GM21737 (cell line): ENCODE data around the gene RUNX1.
"Not testable (repeated sequence)": the region's sequence is repeated elsewhere in the genome, so short reads cannot be mapped to it uniquely, and the experiment has no call there.

ENCODE experiments used
- ATAC-seq: cut with Tn5 transposase; IDR thresholded peaks from one replicate; pipeline ENCODE4 v1.9.1; 2021; ENCODE audit warnings: mild to moderate bottlenecking, moderate library complexity; ENCODE audit not compliant: unreplicated experiment

The RUNX1 gene

GRCh38 chr21:34951868-34952267, 97.2 kb downstream of the RUNX1 start:
- not testable (repeated sequence) for ATAC-seq

GRCh38 chr21:34950980-34951379, 98.1 kb downstream of the RUNX1 start:
- ATAC-seq: no peak

- ATAC-seq: no peak
Observed at GRCh38 chr21:34949499-34949898, 99.6 kb downstream of the RUNX1 start.

DNA sequence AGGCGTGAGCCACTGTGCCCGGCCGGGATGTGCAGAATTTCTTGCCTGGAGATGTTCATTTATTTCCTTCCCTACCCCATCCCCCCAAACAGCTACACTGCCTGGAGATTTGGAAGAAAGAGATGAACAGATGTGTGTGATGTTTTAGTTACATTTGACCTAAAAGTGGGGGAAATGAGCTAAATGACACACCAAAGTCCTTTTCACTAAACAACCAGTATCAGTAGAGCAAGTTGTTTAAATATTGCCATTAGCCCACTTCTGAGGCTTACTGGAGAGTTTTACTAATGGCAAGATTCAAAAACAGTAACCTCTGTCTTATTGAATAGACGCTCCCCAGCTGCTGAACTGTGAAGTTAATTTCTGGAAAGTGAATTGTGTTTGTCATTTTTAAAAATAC, 100.1 kb downstream of the RUNX1 start:
- ATAC-seq: no peak

DNA sequence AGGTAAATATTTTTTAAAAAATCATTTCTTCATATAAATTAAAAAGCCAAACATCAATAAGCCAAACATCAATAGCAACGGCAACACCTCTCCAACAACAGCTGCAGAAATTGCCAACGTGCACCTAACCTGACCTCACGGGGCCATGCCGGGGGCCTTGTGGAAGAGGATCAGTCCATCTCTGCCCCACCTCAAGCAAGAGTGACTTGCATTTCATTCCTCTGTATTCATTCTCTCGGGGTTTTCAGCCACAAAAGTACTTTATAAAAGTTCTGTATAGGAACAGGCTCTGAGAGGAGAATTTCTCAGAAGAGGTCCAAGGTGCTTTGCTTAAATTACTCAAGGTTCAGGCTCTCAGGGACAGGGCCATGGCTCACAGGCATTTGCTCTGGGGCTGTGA, 100.9 kb downstream of the RUNX1 start:
- no peak for ATAC-seq

DNA sequence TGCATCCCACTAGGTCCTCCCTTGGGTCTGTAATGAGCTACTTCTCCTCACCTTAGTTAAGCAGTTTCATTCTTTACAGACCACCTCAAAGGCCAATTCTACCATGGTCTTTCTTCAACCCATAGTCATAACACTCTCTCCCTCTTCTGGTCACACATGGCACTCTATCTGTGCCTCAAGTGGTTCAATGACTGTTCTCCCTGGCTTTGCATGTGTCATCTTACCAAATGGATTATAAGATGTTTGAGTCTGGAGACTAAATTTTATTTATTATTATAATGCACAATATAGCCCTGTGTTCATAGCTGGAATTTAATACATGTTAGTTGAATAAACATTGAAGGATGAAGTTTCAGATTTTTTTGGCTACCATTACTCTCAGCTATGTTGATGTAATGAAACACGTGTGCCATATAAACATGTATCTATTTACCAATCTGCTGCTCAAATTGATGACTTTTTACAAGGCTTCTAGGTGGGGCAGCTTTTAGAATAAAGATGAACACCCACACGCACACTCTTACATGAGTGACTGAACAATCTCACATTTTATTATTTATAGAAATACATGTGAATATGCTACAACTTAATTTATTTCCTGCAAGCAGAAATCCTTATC, 102.1 kb downstream of the RUNX1 start:
- no peak for ATAC-seq

DNA sequence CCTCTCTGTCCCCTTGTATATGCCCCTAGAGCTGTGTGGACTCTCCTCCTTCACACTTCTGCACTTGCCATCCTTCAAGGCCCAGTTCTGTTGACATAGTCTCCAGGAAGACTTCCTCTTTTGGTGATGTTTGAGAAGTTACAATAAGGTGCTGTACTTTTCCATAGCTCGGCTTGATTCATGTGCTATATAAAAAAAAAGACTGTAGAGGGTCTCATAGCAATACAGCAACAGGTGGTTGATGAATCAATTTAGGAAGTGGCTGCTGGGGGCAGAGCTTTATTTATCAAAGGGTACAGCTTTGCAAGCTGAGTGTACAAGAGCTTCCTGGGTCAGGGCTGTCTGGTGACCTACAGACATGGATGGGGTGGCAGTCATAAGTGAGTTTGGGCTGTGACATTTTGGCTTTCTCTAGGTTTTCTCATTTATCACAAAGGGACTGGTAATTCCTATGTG, 102.7 kb downstream of the RUNX1 start:
- ATAC-seq: no peak

- no peak for ATAC-seq
Observed at GRCh38 chr21:34945288-34945687, 103.8 kb downstream of the RUNX1 start.

GRCh38 chr21:34944015-34944755, 104.9 kb downstream of the RUNX1 start:
- ATAC-seq: no peak

DNA sequence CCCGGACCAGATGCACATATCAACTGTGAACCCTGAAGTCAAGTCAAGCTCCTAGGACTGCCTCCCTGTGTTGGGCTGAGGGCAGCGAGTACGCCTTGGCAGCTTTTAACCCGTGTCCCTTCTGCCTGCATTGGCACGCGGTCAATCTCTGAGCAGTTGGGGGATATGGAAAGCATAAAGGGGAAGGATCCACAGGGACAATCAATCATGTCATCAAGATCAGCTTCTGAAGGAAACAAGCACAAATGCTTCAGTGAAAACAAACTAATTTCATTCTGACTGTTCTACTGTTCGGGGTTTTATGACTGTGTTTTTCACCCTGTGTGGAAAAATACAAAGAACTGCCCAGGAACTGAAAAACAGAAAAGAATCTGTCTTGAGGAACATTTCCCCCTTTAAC, 106.2 kb downstream of the RUNX1 start:
- no peak for ATAC-seq

DNA sequence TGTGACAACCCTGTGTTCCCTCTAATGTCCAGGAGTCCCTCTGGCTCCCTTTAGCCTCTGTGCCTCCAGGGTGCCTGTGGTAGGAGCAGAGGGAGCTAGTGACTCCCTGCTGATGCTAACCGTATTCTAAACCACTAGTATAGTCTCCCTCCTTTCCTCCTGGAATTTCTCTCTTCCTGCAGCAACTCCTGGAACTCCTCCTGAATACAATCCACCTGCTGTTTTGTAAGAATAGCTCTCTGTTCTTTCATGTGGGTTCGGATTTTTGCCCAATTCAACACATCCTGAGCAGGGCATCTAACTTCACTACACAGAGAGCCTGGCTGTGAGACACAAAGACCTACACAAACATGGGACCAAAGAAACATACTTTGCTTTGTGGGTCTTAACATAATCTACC, 107.9 kb downstream of the RUNX1 start:
- no peak for ATAC-seq

DNA sequence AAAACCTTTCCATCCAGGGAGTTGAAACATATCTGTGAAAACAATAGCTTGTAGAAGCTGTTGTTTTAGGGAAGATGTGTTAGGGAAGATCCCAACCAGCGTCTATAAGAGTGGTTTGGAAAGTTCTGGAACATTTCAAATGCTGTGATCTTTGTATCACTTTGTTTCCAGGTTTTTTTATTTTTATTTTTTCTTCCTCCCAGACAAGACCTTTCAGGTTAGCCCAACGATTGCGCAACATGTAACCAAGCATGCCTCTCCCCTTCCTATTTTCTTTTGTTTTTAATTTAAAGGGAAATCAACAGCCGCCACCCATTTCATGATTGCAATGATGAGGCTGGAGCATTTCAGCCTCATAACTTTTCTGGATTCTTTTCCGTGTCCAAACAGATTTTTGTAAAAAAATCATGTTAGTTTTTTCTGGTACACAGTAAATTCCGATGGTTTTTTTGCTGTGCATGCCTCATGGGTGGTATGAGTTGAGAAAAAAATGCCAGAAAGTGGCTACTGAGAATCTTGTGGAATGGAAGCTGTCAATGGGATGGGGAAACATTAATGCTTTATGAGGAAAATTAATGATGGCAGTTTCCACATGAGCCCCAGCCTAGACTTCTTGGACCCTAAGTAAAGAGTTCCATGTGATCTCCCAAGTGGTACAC, 109.3 kb downstream of the RUNX1 start:
- ATAC-seq: no peak

DNA sequence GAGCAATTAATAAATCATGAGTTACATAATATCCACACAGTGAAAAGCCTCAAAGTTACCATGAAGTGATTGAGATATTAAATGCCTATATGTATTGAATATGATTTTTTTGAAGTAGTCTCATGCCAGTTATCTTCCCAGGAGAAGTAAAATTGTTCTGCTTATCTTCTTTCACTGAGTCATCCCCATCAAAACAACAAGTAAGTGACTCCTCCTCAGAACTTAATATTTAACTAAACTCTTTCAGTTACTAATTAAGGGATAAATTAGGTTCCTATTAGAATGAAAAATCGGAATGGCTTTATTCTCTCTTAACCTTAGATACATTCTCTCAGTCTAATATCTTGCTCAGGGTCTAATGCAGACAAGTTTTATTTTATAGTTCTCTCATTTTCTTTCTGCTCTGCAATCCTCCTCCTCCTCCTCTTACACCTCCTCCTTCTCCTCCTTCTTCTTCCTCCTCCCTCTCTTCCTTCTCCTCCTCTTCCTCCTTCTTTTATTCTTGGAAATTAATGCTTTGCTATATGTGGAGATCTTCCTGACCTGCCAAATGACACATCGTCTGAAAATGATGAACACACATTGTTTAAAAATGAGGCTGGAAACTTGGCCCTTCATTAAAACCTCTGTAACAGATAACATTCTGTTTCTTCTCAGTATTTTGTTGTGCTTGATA, 110.9 kb downstream of the RUNX1 start:
- no peak for ATAC-seq

- ATAC-seq: no peak
Observed at GRCh38 chr21:34936883-34937563, 112.1 kb downstream of the RUNX1 start.

DNA sequence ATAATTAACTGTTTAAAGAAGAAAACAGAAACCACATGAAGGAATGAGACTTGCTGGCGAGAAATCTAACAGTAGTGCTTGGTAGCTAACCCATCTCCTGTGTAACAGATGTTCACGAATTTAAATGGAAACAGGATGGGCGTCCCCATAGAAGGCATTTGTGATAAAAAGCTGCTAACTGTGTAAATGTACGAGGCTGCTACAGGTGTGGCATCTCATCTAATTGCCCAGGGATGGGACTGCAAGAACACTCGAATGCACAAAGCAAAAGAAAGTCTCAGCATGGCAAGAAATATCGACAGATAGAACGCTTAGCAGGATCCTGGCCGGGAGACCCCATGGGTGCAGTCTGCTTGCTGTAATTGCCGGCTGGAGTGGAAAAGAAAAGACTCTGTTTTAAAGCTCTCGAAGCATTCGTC, 112.7 kb downstream of the RUNX1 start:
- no peak for ATAC-seq

DNA sequence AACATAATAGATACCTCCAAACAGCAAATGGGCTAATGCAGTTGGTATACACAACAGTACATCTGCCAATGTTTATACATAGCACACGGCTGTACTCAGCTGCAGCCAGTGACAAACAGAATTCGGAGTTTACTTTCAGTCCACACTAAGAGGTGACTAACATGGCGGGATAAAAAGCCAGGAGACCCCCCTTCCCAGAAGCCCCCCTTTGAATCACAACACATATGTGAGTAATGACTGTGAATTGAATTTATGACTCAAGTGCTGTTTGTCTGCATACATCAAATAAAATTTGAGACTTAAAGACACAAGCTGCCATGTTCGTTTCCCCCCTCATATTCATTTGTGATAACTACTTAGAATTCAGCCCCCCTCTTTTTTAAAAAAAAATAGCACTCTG, 113.2 kb downstream of the RUNX1 start:
- no peak for ATAC-seq

GRCh38 chr21:34935452-34935851, 113.7 kb downstream of the RUNX1 start:
- no peak for ATAC-seq

- no peak for ATAC-seq
Observed at GRCh38 chr21:34934350-34934749, 114.8 kb downstream of the RUNX1 start.

GRCh38 chr21:34933609-34934335, 115.3 kb downstream of the RUNX1 start:
- ATAC-seq: no peak

- ATAC-seq: no peak
Observed at GRCh38 chr21:34932233-34932632, 116.9 kb downstream of the RUNX1 start.
